ENCODE measurements around the gene PTPRU. TPM values are rescaled to one million over a fixed set of nuclear protein-coding genes. Genes with fewer than 3 reads are reported as not detected.

Gene PTPRU
- total and polyA plus RNA-seq, 2 of the 8 experiments (the other 6 are each of a cell fraction or from before 2014, with no cell fraction given) = 33.8 to 41.8 TPM

DNA sequence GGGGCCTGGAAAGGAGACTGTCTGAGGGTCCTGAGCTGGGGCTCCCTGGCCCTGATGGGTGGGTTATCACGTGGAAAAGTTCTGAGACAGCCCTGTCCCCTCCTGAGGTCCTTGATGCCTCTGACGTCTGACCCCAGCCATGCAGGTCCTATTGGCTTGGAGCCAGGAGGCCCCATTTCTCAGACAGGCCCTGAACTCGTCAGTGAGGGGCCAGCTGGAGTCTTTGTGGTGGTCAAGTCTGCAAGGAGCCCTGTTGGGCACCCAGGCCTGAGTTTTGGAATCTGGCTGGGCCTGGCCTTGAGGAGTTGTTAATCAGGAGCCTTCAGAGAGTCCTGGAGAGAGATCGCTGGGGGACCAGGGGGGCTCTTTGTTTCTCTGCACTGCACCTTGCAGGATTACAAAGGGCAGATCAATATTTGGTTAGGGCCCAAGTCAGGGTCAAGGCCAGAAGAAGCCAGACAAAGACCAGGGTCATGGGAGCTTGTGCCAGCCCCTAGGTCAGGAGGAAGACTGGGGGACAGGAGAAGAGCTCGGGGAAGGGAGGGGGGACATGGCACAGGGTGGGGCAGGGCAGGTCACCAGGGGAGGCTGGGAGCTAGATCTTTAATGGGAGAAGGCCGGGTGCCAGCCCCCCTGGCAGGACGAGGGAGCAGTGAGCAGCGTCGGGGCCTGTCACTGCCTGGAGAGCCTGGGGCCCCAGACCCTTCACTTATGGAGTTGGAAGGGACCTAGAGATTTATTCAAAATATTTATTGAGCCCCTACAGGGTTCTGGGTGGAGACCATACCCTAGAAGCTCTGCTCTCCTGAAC lies 83.2 kb downstream of the PTPRU start (continued):
- TF ChIP-seq, protein P1, sequence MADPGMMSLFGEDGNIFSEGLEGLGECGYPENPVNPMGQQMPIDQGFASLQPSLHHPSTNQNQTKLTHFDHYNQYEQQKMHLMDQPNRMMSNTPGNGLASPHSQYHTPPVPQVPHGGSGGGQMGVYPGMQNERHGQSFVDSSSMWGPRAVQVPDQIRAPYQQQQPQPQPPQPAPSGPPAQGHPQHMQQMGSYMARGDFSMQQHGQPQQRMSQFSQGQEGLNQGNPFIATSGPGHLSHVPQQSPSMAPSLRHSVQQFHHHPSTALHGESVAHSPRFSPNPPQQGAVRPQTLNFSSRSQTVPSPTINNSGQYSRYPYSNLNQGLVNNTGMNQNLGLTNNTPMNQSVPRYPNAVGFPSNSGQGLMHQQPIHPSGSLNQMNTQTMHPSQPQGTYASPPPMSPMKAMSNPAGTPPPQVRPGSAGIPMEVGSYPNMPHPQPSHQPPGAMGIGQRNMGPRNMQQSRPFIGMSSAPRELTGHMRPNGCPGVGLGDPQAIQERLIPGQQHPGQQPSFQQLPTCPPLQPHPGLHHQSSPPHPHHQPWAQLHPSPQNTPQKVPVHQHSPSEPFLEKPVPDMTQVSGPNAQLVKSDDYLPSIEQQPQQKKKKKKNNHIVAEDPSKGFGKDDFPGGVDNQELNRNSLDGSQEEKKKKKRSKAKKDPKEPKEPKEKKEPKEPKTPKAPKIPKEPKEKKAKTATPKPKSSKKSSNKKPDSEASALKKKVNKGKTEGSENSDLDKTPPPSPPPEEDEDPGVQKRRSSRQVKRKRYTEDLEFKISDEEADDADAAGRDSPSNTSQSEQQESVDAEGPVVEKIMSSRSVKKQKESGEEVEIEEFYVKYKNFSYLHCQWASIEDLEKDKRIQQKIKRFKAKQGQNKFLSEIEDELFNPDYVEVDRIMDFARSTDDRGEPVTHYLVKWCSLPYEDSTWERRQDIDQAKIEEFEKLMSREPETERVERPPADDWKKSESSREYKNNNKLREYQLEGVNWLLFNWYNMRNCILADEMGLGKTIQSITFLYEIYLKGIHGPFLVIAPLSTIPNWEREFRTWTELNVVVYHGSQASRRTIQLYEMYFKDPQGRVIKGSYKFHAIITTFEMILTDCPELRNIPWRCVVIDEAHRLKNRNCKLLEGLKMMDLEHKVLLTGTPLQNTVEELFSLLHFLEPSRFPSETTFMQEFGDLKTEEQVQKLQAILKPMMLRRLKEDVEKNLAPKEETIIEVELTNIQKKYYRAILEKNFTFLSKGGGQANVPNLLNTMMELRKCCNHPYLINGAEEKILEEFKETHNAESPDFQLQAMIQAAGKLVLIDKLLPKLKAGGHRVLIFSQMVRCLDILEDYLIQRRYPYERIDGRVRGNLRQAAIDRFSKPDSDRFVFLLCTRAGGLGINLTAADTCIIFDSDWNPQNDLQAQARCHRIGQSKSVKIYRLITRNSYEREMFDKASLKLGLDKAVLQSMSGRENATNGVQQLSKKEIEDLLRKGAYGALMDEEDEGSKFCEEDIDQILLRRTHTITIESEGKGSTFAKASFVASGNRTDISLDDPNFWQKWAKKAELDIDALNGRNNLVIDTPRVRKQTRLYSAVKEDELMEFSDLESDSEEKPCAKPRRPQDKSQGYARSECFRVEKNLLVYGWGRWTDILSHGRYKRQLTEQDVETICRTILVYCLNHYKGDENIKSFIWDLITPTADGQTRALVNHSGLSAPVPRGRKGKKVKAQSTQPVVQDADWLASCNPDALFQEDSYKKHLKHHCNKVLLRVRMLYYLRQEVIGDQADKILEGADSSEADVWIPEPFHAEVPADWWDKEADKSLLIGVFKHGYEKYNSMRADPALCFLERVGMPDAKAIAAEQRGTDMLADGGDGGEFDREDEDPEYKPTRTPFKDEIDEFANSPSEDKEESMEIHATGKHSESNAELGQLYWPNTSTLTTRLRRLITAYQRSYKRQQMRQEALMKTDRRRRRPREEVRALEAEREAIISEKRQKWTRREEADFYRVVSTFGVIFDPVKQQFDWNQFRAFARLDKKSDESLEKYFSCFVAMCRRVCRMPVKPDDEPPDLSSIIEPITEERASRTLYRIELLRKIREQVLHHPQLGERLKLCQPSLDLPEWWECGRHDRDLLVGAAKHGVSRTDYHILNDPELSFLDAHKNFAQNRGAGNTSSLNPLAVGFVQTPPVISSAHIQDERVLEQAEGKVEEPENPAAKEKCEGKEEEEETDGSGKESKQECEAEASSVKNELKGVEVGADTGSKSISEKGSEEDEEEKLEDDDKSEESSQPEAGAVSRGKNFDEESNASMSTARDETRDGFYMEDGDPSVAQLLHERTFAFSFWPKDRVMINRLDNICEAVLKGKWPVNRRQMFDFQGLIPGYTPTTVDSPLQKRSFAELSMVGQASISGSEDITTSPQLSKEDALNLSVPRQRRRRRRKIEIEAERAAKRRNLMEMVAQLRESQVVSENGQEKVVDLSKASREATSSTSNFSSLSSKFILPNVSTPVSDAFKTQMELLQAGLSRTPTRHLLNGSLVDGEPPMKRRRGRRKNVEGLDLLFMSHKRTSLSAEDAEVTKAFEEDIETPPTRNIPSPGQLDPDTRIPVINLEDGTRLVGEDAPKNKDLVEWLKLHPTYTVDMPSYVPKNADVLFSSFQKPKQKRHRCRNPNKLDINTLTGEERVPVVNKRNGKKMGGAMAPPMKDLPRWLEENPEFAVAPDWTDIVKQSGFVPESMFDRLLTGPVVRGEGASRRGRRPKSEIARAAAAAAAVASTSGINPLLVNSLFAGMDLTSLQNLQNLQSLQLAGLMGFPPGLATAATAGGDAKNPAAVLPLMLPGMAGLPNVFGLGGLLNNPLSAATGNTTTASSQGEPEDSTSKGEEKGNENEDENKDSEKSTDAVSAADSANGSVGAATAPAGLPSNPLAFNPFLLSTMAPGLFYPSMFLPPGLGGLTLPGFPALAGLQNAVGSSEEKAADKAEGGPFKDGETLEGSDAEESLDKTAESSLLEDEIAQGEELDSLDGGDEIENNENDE (IDR thresholded peaks at IDR 0.05; ENCODE audit: insufficient replicate concordance, low read length) = no peak
- TF ChIP-seq CBX5 (IDR thresholded peaks at IDR 0.05; ENCODE audit: low read depth, low read length) (no peak), SP1 (IDR thresholded peaks at IDR 0.05; ENCODE audit: low read depth, low read length) (no peak), TEAD4 (IDR thresholded peaks at IDR 0.05; ENCODE audit: low read depth, low read length) (no peak), SAP30 (IDR thresholded peaks at IDR 0.05; ENCODE audit: insufficient read depth, insufficient replicate concordance, low read length) (no peak), TAF1 (IDR thresholded peaks at IDR 0.05; ENCODE audit: low read depth, low read length) (no peak), GTF2F1 (IDR thresholded peaks at IDR 0.05; ENCODE audit: borderline replicate concordance, low read depth, low read length) (no peak), RFX5 (IDR thresholded peaks at IDR 0.05; ENCODE audit: borderline replicate concordance, low read depth, low read length) (no peak), KDM5A (IDR thresholded peaks at IDR 0.05; ENCODE audit: low read length) (no peak)
- TF ChIP-seq, protein P2, sequence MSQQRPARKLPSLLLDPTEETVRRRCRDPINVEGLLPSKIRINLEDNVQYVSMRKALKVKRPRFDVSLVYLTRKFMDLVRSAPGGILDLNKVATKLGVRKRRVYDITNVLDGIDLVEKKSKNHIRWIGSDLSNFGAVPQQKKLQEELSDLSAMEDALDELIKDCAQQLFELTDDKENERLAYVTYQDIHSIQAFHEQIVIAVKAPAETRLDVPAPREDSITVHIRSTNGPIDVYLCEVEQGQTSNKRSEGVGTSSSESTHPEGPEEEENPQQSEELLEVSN (IDR thresholded peaks at IDR 0.05) = no peak

Measured in H1 (cell line).